ENCODE data around the gene GRHL1.
"Not testable (repeated sequence)": the region's sequence is repeated elsewhere in the genome, so short reads cannot be mapped to it uniquely, and the experiment has no call there.

GRHL1 gene

GRCh38 chr2:10030311-10030736 is 78.8 kb downstream of the GRHL1 start:
- DNase-seq = no peak

DNA sequence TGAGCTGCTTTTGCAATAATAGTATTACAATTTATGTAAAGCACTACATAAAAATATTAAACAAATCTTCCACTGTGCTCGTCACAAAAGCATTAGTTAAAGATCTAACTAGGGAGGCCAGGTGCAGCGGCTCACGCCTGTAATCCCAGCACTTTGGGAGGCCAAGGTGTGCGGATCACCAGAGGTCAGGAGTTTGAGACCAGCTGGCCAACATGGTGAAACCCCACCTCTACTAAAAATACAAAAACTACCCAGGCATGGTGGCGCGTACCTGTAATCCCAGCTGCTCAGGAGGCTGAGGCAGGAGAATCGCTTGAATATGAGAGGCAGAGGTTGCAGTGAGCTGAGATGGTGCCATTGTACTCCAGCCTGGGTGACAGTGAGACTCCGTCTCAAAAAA is 79.3 kb downstream of the GRHL1 start:
- not testable (repeated sequence) for DNase-seq

DNA sequence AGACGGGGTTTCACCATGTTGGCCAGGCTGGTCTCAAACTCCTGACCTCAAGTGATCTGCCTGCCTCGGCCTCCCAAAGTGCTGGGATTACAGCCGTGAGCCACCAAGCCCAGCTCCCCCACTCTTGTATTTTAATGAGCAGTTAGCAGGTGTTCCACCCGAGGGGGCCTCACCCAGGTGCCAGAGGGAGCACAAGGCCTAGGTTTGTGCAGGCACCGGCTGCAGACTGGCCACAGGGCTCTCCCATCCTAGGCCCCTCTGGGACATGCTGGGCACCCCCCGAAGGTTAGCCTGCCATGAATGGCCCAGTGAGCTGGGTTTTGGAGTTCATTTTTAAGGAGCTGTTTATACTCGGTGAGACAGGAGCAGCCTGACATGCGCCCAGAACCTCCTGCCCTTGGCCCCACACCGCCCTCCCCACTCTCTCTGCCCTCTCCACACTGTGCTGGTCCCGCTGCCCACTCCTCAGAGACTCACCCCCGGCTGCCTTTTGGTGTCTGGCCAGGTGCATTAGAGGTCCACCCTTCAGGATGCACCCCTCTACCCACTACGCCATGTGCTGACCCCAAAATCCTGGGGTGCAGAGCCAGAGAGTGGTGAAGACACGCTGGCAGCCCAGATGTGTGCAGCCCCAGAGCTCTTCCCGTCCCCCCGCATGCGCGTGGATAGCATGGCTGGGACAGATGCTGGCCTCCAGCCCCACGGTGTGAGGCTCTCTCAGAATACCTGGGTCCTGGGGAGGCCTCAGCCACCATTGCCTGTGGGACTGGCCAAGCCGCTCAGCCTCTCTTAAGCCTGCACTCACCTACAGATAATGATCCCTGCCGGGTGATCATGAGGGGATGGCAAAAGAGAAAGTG is 80.6 kb downstream of the GRHL1 start:
- no peak for DNase-seq

DNA sequence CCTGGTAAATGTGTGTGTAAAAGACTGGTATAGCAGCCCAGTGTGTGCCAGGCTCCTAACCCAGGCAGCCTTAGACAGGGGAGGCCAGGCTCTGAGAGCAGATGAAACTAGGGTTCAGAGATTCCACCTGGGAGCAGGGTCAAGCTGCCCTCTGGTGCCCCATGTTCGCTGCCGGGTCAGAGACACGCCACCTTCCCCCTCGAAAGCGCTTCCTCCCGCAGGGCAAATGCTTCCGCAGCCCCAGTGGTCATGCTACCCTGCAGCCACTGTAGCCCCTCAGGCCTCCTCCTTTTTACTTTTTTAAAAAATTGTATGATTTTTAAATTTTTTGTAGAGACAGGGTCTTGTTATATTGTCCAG is 81.2 kb downstream of the GRHL1 start:
- no peak for DNase-seq

- DNase-seq = no peak
These were observed 81.9 kb downstream of the GRHL1 start for GRCh38 chr2:10033251-10034006.

- no peak for DNase-seq
These were observed 83.0 kb downstream of the GRHL1 start for GRCh38 chr2:10034333-10035052.

- DNase-seq = no peak
These were observed 83.5 kb downstream of the GRHL1 start for GRCh38 chr2:10035053-10035422.

DNA sequence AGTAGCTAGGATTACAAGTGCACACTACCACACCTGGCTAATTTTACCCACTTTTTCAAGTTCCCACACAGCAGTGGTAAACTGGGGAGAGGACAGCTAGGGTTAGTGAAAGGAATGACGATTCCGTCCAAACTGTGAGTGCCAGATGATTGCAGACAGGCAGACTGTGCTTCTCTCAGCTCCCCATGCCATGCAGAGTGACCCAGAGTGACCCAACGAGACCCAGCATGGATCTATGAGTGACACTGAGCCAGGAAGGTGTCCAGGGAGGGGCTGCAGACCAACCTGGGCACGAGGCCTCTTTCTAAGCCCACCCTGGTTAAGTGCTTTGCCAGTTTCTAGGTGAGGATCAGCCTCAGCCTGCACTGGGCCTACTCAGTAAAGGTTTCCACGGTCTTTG is 84.1 kb downstream of the GRHL1 start:
- DNase-seq = no peak

DNA sequence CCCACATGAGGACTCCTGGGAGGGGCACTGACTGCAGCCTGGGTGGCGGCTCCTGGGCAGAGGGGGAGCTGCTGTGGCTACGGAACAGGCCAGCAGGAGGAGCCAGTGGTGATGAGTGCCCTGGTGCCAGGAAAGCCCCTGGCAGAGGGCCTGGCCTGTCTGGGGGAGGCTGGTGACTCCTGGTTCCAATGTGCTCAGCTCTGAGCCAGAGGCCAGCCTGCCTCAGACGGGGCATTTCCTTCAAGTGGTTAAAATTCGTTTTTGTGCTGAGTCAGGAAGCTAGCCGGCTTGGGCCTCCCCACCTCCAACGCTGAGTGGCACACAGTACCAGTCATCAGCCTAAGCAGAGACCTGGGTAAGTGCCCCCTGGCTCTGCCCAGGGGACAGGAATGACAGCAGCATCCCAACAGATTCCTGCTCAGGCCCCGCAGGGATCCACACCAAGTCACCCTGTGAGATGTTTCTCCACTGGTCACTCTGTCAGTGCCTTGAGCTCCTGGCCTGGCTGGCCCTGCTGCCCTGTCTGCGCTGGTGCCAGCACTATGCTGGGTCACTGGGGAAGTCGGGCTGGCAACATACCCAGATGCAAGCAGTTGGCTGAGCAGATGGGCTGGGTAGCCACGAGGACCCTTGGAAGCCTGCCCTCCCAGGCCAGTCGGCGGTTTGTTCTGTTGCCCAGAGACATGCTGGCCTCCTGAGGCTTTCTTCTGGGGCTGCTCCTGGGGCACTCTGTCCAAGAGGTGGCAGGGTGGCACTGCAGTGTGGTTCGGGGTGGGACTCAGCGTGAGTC is 84.8 kb downstream of the GRHL1 start:
- no peak for DNase-seq

DNA sequence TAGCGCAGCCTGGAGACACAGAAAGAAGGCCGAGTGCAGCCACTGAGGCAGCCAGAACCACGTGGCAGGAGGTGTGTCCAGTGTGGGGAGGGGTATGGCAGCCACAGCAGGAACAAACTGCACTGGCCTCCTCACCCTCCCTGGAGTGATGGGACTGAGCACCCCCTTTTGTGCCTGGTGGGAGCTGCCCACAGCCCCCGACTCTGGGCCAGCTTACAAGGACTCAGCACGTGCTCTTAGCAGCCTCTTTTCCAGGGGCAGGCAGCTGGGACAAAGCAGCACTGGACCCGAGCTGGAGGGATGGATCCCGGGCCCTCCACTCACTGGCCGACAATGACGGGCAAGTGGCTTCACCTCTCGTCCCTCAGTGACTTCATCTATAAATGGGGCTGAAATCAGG is 86.6 kb downstream of the GRHL1 start:
- no peak for DNase-seq

DNA sequence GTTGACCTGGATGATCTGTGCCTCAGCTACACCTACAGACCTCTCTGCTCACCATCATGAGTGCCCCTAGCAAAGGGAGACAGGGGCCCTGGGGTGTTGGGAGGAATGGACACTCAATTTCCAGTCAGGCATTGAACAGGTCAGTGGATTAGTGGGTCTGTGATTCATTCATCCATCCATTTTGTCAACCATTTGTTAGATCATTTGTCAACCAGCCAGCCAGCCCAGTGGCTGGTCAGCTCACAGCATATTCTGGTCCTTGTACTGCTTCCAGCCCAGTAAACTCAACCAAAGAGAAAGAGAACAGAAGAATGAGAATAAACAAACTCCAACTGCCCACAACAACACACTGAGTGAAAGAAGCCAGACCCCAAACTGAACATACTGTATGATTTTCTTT is 87.2 kb downstream of the GRHL1 start:
- DNase-seq = no peak

DNA sequence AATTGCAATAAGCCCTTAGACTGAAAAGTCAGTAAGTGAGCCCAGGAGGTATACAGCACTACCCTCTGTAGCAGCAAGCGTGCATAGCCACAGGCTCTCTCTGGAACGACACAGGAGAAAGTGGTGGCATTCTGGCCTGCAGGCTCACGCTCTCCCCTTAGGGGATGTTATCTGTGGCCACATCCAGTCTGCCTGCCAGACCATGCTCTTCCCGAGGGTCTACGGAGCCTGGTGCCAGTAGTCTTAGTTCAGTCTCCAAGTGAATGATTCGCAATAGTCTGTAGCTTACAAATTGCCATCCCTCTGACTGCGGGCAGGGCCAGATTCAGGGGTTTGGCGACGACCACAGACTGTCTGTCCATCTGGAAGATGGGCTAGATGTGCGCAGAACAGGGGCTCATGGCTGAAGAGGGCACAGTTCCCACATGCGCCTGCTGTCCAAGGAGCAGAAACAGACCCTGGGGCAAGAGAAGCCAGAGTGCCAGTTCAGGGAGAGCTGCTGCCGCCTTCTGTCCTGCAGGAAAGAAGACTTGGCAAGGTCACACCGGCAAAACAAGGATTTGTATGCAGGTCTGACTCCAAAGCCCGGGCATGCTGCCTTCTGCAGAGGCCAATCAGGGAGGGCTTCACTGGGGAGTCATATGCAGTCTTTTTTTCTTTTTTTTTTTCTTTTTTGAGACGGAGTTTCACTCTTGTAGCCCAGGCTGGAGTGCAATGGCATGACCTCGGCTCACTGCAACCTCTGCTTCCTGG is 88.3 kb downstream of the GRHL1 start:
- DNase-seq = no peak

- no peak for DNase-seq
These were observed 90.2 kb downstream of the GRHL1 start for GRCh38 chr2:10041711-10042110.

- peak; percentile 18 for DNase-seq
These were observed 91.0 kb downstream of the GRHL1 start for GRCh38 chr2:10042301-10043161.

DNA sequence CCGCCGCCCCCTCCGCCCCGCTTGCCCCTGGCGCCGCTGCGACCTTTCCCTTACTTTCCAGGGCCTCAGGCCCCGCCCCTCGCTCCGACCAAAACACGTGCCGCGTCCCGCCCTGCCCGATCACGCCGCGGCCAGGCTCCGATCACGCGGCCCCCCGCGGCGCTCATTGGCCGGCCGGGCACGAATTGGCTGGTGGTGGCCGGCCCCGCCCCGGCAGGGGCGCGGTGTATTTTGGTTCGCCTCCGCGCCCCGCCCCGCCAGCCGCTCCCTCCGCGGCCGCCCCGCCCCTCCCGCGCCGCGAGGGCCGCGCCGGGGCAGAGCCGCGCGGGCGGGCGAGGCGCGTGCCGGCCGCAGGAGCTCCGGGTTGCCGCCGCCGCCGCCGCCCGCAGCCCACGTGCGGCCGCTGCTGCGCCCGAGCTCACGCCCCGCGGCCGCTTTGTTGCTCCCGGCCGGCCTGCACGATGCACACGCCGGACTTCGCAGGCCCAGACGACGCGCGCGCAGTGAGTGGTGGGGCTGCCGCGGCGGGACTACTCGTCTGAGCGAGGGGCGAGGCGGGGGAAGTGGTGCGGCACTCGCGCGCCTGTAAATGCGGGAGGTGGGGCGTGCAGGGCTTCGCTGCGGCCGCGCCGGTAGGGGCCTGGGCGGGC is 91.9 kb downstream of the GRHL1 start, which contains the start of gene KLF11:
Gene KLF11 (plus strand): TSS at position 295 of the 650 bp plus-strand sequence. CDS start 167 bp downstream, at position 462.
- peak; percentile 78 for DNase-seq

DNA sequence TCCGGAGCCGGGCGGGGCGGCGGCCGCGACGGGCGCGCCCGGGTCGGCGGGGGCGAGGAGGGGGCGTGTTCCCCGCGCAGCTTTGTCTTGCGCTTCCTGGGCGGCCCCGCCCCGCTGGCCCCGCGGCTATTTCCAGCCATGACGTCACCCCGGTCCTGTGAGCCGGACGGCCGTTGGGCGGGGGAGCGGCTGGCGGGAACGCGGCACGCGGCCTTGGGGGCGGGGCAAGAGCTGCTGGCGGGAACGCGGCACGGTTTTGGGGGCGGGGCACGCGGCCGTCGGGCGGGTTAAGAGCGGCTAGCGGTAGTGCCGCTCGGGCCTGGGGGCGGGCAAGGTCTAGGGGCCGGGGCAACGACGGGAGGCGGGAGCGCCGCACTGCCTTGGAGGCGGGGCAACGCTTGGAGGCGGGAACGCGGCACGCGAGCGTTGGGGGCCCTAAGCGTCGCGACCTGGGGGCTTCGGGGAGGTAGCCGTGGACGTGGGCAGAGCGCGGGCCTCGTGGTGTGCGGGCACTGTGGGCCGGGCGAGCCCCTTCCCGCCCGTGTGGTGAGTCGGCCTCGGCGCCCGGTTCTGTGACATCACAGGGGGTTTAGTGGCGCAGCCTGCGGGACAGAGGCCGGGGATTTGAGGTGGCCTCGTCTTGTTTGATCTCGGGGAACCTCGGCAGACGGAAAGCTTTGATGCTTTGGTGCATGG is 92.6 kb downstream of the GRHL1 start:
- peak; percentile 99 for DNase-seq

DNA sequence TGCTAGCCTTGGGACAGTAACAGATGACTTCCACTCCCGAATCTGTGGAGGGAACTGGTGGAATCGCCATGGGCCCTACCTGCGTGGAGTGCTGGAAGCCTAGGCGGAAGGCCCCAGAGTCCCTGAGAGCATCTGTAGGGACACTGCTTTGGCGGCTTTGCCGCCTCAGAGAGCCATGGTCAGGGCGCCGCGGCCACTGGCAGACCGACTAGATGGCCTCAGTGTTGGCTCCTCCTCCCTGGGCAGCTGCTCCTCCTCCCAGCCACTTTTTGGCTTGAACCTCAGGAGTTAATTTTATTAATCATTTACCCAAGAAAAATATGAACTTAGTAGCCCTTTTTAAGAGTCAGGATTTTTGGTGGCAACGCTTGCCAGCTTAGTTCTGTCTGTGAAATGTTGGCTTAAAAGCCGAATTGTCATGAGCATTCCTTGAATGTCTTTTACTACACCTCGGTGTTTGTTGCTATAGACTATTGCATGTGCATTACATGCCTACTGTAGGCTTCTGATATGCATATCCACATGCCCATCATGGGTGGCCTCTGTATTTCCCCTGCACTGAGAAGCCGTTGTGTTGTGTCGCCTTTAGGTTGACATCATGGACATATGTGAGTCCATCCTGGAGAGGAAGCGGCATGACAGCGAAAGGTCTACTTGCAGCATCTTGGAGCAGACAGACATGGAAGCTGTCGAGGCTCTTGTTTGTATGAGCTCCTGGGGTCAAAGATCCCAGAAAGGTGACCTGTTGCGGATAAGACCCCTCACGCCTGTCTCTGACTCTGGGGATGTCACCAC is 94.3 kb downstream of the GRHL1 start:
- no peak for DNase-seq

- no peak for DNase-seq
These were observed 95.4 kb downstream of the GRHL1 start for GRCh38 chr2:10046931-10047330.

All from stimulated activated CD4-positive, alpha-beta T cell treated with anti-CD3 and anti-CD28 coated beads, Interleukin-12 subunit alpha, Interleukin-12 subunit beta, amount 100 ng/mL, for 4 hours (primary cell).